ENCODE data around the gene VAPB.

- TF ChIP-seq CTCF (IDR thresholded peaks at IDR 0.05) (no peak), POLR2A (IDR thresholded peaks at IDR 0.05) (no peak)
These were observed 69.5 kb downstream of the VAPB start for GRCh38 chr20:58458342-58459057.
